GM20000 (cell line): ENCODE data around the gene GULP1.

ENCODE experiments used
- DNase-seq: peaks from one replicate; pipeline ENCODE4 v3.0.0; 2012; ENCODE audit warnings: low spot score
- TF ChIP-seq, protein P1 (sequence below): IDR thresholded peaks from 2 replicates; pipeline ENCODE4 v1.5.1; 2012; ENCODE audit warnings: mild to moderate bottlenecking, control low read depth; ENCODE audit errors: extremely low read depth, missing control alignments

The GULP1 gene

GRCh38 chr2:188571543-188572303, 280.0 kb downstream of the GULP1 start:
- TF ChIP-seq, protein P1, sequence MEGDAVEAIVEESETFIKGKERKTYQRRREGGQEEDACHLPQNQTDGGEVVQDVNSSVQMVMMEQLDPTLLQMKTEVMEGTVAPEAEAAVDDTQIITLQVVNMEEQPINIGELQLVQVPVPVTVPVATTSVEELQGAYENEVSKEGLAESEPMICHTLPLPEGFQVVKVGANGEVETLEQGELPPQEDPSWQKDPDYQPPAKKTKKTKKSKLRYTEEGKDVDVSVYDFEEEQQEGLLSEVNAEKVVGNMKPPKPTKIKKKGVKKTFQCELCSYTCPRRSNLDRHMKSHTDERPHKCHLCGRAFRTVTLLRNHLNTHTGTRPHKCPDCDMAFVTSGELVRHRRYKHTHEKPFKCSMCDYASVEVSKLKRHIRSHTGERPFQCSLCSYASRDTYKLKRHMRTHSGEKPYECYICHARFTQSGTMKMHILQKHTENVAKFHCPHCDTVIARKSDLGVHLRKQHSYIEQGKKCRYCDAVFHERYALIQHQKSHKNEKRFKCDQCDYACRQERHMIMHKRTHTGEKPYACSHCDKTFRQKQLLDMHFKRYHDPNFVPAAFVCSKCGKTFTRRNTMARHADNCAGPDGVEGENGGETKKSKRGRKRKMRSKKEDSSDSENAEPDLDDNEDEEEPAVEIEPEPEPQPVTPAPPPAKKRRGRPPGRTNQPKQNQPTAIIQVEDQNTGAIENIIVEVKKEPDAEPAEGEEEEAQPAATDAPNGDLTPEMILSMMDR: no peak
- no peak for DNase-seq

GRCh38 chr2:188572592-188572991, 280.9 kb downstream of the GULP1 start:
- no peak for DNase-seq

GRCh38 chr2:188573453-188573852, 281.8 kb downstream of the GULP1 start:
- DNase-seq: no peak
- TF ChIP-seq, protein P1: no peak

More at GRCh38 chr2:188572592-188572991, 280.9 kb downstream of the GULP1 start:
- TF ChIP-seq, protein P1: no peak

DNA sequence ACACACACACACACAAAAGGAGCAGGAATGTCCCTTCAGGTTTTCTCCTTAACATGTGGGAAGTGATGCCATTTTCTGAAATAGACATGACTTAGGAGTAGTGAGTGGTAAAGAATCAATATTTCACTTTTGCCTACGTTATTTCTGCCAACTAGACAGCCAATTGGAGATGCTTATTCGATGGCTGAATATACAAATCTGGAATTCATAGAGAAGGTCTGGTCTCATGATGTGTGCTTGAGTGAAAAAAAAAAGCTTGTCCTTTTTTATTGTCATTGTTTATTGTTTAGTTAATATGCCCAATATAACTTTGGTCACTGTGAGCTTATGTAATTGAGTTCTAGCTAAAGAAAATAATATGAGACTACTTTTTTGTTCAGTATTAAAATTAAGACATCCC, 284.3 kb downstream of the GULP1 start:
- DNase-seq: no peak
- TF ChIP-seq, protein P1: no peak

DNA sequence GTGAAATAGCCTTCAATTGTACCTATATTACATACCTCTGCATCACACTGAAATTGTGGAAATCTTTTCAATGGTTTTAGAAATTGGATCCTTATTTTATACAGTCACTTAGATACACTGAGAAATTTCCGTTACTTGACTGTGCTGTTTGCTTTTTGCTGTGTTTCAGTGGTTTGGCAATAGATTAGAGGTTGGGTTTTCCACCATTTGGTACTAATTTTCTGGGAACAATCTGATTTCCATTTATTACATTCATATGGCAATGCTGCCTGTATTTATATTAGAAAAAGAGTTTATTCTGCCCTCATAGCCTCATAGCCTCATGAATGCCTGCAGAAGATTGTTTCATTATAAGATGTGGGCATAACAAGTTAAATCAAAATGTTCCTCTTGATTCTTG, 285.0 kb downstream of the GULP1 start:
- TF ChIP-seq, protein P1: no peak

GRCh38 chr2:188577231-188577630, 285.6 kb downstream of the GULP1 start:
- no peak for DNase-seq
- TF ChIP-seq, protein P1: no peak

More for the DNA sequence above, 285.0 kb downstream of the GULP1 start:
- no peak for DNase-seq

DNA sequence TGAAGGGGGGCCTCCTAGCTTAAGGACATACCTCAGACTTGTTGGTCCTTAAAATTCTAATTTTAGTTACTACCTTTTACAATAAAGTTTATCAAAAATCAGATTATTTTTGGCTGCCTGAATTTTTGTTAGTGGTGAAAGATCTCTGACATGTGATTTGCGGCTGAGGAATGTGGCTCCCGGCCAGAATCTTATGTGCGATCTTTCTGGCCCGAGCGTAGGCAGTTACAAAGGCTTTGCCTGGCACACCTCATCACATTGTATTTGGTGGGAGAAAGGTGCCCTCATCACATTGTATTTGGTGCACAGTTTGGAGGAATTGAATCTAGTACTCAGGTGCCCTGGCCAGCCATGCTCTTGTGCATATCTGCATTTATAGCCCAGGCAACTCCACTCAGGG, 289.1 kb downstream of the GULP1 start:
- TF ChIP-seq, protein P1: no peak
- DNase-seq: no peak
